Hematopoietic multipotent progenitor cell treated with erythropoietin and hydrocortisone succinate and interleukin-3 and kit ligand, for 8 days (in vitro differentiated cells): Measurements from ENCODE around the gene CNGA2.
"Not testable (repeated sequence)": the region's sequence is repeated elsewhere in the genome, so short reads cannot be mapped to it uniquely, and the experiment has no call there.

Source experiments
- DNase-seq: peaks from one replicate; pipeline ENCODE4 v3.0.0-alpha.2; 2015

CNGA2 gene

GRCh38 chrX:151734446-151734845, at the start of gene CNGA2:
Gene CNGA2 (plus strand): TSS chrX:151734746. CDS start chrX:151738484, 3,738 bp downstream.
- no peak for DNase-seq

DNA sequence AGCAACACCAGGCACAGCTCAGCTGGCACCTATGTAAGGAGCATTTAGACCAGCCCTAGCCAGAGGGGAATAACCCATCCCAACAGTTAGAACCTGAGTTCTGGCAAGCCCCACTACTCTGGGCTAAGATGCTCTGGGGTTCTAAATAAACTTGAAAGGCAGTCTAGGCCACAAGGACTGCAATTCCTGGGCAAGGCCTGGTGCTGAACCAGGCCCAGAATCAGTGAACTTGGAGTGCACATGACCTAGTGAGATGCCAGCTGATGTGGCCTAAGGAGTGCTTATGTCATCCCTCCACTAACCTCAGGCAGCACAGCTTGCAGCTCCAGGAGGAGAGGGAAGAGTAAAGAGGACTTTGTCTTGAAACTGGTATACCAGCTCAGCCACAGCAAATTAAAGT, 46.9 kb upstream of the CNGA2 start:
- DNase-seq: no peak

- no peak for DNase-seq
Observed at GRCh38 chrX:151688695-151689094, 45.9 kb upstream of the CNGA2 start.

DNA sequence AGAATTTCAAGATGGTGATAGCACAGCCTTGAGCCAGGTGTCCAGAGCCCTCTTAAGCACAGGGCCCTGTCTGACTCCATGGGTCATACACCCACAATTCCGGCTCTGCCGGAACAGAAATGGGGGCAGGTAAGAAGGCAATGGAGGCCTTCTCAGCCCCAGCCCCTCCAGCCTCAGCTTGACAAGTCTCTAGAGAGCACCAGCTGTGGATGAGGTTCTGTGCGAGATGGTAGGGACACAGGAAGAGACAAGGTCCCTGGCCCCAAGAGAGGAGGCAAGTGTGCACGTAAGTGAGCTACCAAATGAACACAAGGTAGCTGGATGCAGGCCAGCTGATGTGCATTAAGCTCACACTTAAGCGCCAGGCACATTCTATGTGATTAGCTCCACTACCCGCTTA, 41.7 kb upstream of the CNGA2 start:
- DNase-seq: no peak

GRCh38 chrX:151694121-151694520, 40.4 kb upstream of the CNGA2 start:
- DNase-seq: no peak

- DNase-seq: no peak
Observed at GRCh38 chrX:151694661-151695582, 39.6 kb upstream of the CNGA2 start, which contains the start of gene PRRG3. Gene PRRG3 (plus strand): TSS chrX:151695458. CDS start chrX:151698815, 3,357 bp downstream.

GRCh38 chrX:151695583-151696340, 38.8 kb upstream of the CNGA2 start:
- no peak for DNase-seq

DNA sequence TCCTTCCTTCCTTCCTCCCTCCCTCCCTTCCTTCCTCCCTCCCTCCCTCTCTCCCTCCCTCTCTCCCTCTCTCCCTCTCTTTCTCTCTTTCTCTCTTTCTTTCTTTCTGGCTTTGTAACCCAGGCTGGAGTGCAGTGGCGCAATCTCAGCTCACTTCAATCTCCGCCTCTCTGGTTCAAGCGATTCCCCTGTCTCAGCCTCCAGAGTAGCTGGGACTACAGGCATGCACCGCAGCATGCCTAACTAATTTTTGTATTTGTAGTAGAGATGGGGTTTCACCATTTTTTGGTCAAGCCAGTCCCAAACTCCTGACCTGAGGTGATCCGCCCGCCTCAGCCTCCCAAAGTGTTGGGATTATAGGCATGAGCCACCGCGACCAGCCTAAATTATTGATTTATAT, 37.5 kb upstream of the CNGA2 start:
- DNase-seq: not testable (repeated sequence)

DNA sequence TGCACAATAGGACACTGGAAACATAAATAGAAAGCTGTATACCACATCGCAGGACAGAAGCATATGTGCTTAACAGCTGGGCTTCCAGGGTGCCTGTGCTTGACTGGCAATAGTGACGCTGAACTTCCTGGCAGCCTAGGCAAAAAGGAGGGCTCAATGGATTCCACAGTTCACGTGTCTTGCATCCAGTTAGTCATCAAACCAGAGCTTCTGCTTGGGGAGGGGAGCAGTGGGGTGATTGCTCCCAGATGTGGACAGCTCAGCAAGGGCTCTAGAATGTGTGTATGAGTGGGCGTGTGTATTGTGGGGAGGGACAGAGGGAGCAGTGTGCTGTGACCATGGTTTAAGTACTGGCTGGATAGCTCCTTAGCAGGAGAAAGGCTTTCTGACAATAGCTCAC, 37.0 kb upstream of the CNGA2 start:
- DNase-seq: no peak

GRCh38 chrX:151698485-151698884, 36.1 kb upstream of the CNGA2 start:
- no peak for DNase-seq

DNA sequence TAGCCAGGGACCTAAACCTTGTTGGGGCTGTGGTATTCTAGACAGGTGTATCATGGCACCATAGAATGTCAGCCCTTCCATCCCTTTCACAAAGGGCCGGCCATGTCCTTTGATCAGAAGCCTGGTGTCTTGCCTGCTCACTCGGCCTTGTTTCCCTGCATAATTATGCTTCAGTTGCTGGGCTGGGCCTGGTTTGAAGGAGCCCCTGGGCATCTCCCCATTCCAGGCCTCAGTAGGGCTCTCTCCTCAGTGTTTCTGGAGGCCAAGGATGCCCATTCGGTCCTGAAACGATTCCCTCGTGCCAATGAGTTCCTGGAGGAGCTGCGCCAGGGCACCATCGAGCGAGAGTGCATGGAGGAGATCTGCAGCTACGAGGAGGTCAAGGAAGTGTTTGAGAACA, 34.8 kb upstream of the CNGA2 start:
- no peak for DNase-seq

DNA sequence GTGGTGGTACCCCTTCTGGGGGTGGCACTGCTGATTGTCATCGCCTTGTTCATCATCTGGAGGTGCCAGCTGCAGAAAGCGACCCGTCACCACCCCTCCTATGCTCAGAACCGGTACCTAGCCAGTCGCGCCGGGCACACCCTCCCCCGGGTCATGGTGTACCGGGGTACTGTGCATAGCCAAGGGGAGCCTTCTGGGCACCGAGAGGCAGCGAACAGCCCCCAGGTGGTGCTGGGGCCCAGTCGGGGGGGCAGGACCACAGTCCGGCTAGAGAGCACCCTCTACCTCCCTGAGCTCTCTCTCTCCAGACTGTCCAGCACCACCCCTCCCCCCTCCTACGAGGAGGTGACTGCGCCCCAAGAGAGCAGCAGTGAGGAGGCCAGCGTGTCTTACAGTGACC, 34.0 kb upstream of the CNGA2 start:
- DNase-seq: no peak

DNA sequence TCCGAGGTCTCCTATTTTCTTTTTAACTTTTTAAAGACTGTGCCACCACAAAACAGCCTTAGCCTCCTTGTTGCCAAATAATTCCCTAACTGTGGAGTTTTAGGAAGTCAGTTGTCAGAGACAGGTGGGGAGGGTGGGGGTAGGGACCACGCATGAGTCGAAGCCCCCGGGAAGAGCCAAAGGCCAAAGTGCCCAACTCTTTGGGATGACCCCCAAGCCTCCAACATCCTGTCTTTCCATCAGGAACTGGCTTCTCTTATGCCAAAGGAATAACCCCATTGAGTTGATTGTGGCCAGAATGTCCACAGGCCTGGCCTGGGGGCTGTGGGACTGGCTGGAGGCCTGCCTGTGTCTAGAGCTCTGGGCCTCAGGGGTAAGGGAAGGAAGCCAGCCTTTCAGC, 33.5 kb upstream of the CNGA2 start:
- DNase-seq: no peak

GRCh38 chrX:151701531-151701930, 33.0 kb upstream of the CNGA2 start:
- no peak for DNase-seq

GRCh38 chrX:151702026-151702714, 32.4 kb upstream of the CNGA2 start:
- no peak for DNase-seq

DNA sequence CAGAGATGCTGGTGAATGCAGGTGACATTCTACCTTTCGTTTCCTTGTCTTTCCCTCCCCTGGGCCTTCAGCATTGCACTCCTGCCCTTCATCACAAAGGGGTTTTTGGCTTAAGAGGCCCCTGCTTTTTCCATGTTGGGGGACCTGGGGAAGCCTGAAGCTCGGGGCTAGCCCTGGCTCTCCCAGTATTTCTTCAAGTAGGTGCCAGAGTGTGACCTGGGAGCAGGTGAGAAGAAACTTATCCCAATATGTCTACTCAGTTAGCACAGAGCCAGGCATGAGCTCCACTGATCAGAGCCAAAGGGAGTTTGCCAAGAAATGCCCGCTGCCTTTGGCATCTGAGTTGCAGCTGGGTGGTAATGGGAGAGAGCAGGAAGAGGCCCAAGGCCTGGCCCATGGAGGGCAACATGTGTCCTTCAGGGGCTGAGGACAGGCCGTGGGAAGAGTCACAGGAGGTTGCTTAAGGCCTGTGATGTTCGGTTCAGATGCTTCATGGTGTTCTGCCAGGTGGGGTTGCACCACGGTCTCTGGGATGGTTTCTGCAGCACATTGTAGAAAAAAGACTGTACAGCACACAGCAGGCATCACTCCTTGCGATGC, 31.7 kb upstream of the CNGA2 start:
- no peak for DNase-seq

DNA sequence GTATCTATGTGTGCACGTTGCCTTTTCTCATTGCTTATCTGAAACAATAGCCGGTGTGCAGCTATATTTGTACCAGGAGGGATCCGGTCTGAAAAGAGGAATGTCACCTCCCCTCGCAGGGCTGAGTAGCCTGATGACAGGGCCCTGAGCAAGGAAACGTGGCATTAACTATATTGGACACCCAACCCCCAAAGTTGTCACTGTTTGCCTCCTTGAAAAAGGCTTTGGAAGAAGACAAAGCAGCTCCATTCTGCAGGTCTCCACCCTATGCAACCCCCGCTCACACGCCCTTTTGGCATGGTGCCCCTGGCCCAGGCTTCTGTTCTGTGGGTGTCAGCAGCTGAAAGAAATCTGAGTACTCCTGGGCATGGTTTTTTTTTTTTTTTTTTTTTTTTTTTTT, 31.1 kb upstream of the CNGA2 start:
- DNase-seq: no peak

DNA sequence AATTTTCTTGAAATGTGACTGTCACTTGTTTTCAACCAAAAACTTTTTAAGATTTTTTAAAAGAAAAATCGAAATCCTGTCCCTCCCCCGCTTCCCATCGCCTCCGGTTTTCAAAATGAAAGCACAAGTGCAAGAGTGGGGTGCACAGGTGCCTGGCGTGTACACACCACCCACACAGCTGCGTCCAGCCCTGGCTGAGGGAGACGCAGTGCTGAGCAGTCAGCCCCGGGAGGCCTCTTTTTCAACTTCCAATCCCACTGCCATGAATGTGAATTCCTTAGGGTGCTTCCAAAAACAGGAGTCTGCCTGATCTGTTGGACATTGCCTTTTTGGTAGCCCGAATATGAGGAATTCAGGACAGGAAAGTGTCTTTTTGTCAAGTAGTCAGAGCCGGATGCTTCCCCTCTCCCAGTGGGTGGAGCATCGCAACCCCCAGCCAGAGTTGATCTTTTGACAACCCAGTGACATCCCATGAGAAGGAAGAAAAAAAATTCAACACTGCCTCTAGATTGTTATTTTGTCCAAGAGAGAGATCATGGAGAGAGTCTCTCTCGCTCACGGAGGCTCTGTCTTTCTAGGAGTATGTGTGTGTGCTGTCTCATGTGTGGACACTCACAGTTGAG, 30.4 kb upstream of the CNGA2 start:
- no peak for DNase-seq

DNA sequence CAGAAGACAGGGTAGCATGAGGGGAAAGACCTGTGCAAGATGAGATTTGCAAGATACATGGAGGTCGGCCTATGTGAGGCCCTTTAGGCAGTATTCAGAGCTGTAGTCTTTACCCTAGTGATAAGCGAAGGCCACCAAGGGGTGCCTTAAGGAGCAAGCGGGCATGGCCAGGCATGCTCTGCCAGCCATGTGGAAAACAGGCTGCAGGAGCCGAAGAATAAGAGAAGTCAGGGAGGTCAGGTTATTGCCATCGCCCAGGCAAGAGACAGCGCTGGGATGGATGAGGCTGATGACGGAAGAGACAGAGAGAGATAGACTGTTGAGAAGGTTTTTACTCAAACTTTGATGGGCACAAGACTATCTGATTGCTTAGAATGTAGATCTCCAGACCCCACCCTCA, 25.7 kb upstream of the CNGA2 start:
- no peak for DNase-seq

DNA sequence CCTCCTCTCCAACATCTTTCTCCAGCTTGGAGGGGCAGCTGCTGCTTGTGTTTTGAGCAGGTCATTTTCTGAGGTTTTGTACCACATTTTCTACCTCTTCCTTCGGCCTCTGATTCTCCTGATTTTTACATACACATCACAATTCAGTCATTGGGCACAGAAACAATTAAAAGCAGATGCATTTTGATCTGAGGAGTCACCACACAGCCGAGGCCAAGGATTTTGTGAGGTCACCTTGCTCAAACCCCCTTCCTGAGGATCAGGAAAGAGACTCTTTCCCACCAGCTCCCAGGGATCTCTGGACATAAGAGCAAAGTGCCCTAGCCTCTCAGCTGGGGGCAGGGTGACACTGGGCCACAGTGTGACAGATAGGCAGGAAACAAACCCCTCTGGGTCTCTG, 24.1 kb upstream of the CNGA2 start:
- DNase-seq: no peak

GRCh38 chrX:151711154-151711553, 23.4 kb upstream of the CNGA2 start:
- DNase-seq: no peak

- no peak for DNase-seq
Observed at GRCh38 chrX:151711787-151712186, 22.8 kb upstream of the CNGA2 start.

- no peak for DNase-seq
Observed at GRCh38 chrX:151712253-151712652, 22.3 kb upstream of the CNGA2 start.
